Neuronal stem cell (in vitro differentiated cells): ENCODE results near the gene ENOX1.

Experiments
- DNase-seq: peaks from one replicate; pipeline ENCODE4 v3.0.0-alpha.2; 2013; ENCODE audit warnings: low spot score
- H2AFZ ChIP-seq: one replicate; pipeline ENCODE4 v1.6.1; 2013; ENCODE audit warnings: mild to moderate bottlenecking, low read length, inconsistent platforms
- H2AK5ac ChIP-seq: 2 replicates; pipeline ENCODE4 v1.6.1; 2013; ENCODE audit warnings: low read depth, mild to moderate bottlenecking, inconsistent platforms, low read length, moderate library complexity, mixed read lengths
- H2BK120ac ChIP-seq: 2 replicates; pipeline ENCODE4 v1.6.1; 2013; ENCODE audit warnings: low read depth, mild to moderate bottlenecking, inconsistent platforms, low read length, moderate library complexity, mixed read lengths
- H2BK12ac ChIP-seq: one replicate; pipeline ENCODE4 v1.6.1; 2013; ENCODE audit warnings: low read length, inconsistent platforms
- H2BK15ac ChIP-seq: 2 replicates; pipeline ENCODE4 v1.6.1; 2013; ENCODE audit warnings: mild to moderate bottlenecking, low read length, inconsistent platforms, mixed read lengths
- H2BK5ac ChIP-seq: one replicate; pipeline ENCODE4 v1.6.1; 2013; ENCODE audit warnings: inconsistent platforms, mild to moderate bottlenecking, low read length, moderate library complexity
- H3K14ac ChIP-seq: one replicate; pipeline ENCODE4 v1.6.1; 2013; ENCODE audit warnings: low read length, inconsistent platforms
- H3K18ac ChIP-seq: 2 replicates; pipeline ENCODE4 v1.6.1; 2013; ENCODE audit warnings: low read length, inconsistent platforms
- H3K23ac ChIP-seq: 2 replicates; pipeline ENCODE4 v1.6.1; 2013; ENCODE audit warnings: low read depth, mild to moderate bottlenecking, mixed read lengths, low read length, inconsistent platforms; ENCODE audit not compliant: poor library complexity
- H3K27ac ChIP-seq: replicated peaks from 3 replicates; pipeline ENCODE4 v1.5.1; 2013; ENCODE audit warnings: low read length, inconsistent platforms
- H3K27me3 ChIP-seq, 3 experiments: 2 replicates each; pipeline ENCODE4 v1.6.1; 2013; ENCODE audit warnings: low read length in 3 of 3, mild to moderate bottlenecking in 2 of 3, inconsistent platforms in 1 of 3, low read depth in 1 of 3, mixed read lengths in 1 of 3, moderate library complexity in 1 of 3; ENCODE audit not compliant: control insufficient read depth in 3 of 3, insufficient read depth in 3 of 3
- H3K36me3 ChIP-seq, 2 donors: replicated peaks in 1 of 2; 2 replicates each; pipeline ENCODE4 v1.6.1; 2013; ENCODE audit warnings: low read length in 2 of 2; ENCODE audit not compliant: control insufficient read depth in 2 of 2, insufficient read depth in 2 of 2
- H3K4ac ChIP-seq: 2 replicates; pipeline ENCODE4 v1.6.1; 2013; ENCODE audit warnings: inconsistent platforms, mild to moderate bottlenecking, low read length, moderate library complexity
- H3K4me1 ChIP-seq, 2 donors: 1 replicate in 1 of 2; 2 replicates in 1 of 2; pipeline ENCODE4 v1.6.1; 2013; ENCODE audit warnings: low read length in 2 of 2, low read depth in 1 of 2; ENCODE audit not compliant: control insufficient read depth in 2 of 2, insufficient read depth in 1 of 2
- H3K4me2 ChIP-seq: one replicate; pipeline ENCODE4 v1.6.1; 2013; ENCODE audit warnings: mild to moderate bottlenecking, low read length, inconsistent platforms; ENCODE audit not compliant: insufficient read depth, poor library complexity, severe bottlenecking
- H3K4me3 ChIP-seq, 2 donors: 2 replicates each; pipeline ENCODE4 v1.5.1; 2013; ENCODE audit warnings: low read length in 2 of 2, mild to moderate bottlenecking in 2 of 2, inconsistent platforms in 1 of 2, moderate library complexity in 1 of 2
- H3K79me1 ChIP-seq: one replicate; pipeline ENCODE4 v1.6.1; 2013; ENCODE audit warnings: low read depth, mild to moderate bottlenecking, inconsistent platforms, low read length, moderate library complexity
- H3K9ac ChIP-seq: one replicate; pipeline ENCODE4 v1.6.1; 2013; ENCODE audit warnings: mild to moderate bottlenecking, low read depth, low read length, inconsistent platforms; ENCODE audit not compliant: poor library complexity
- H3K9me3 ChIP-seq, 2 donors: replicated peaks in 1 of 2; 2 replicates each; pipeline versions ENCODE3 to v1.6.1; 2013; ENCODE audit warnings: low read length in 2 of 2, mild to moderate bottlenecking in 2 of 2, inconsistent platforms in 1 of 2, low read depth in 1 of 2, mixed read lengths in 1 of 2, moderate library complexity in 1 of 2; ENCODE audit not compliant: control insufficient read depth in 2 of 2, insufficient read depth in 1 of 2
- H4K8ac ChIP-seq: one replicate; pipeline ENCODE4 v1.6.1; 2013; ENCODE audit warnings: low read depth, mild to moderate bottlenecking, inconsistent platforms, low read length, moderate library complexity
- H4K91ac ChIP-seq: one replicate; pipeline ENCODE4 v1.6.1; 2013; ENCODE audit warnings: low read length, low read depth, mild to moderate bottlenecking, inconsistent platforms; ENCODE audit not compliant: poor library complexity
- WGBS, 2 donors: extraction: QIAGEN DNeasy Blood & Tissue Kit; methylation state at CpG; one replicate each; pipeline ENCODE4 v1.1.7; 2013; ENCODE audit warnings: missing lambda C conversion rate in 2 of 2, mixed read lengths in 1 of 2; ENCODE audit not compliant: insufficient read length in 2 of 2, insufficient replicate concordance in 1 of 2; ENCODE audit errors: extremely low coverage in 2 of 2; 5-methylcytosine and 5-hydroxymethylcytosine counted together

The ENOX1 gene

DNA sequence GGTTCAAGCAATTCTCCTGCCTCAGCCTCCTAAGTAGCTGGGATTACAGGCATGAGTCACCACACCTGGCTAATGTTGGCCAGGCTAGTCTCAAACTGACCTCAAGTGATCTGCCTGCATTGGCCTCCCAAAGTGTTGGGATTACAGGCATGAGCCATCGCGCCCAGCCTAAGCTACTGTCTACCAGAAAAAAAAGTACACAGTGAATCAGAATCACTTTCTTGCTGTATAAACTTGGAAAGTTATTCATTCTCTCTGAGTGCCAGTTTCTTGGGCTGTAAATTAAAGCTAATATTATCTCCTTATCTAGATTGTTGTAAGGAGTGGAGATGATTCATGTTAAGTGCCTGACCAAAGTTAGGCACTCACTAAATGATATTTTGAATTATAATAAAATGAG, 242.8 kb downstream of the ENOX1 start:
- no peaks in the 10 kb centered on the region for H3K79me1 ChIP-seq
- H4K8ac ChIP-seq = no peak overlapping the region
- H2AK5ac ChIP-seq = no peak overlapping the region
- H3K9me3 ChIP-seq = no peaks in the 10 kb centered on the region
- H3K18ac ChIP-seq = no peak overlapping the region
- H2AFZ ChIP-seq = no peak overlapping the region
- H2BK120ac ChIP-seq = no peak overlapping the region
- H3K4me1 ChIP-seq = peaks cover 1 to 10% of the 10 kb centered on the region in 2 donors
- H2BK15ac ChIP-seq = no peak overlapping the region
- no peak overlapping the region for H4K91ac ChIP-seq
- H3K4ac ChIP-seq = no peak overlapping the region
- no peak for DNase-seq
- H3K27ac ChIP-seq = no peak overlapping the region
- no peak overlapping the region for H3K4me2 ChIP-seq
- H2BK5ac ChIP-seq = no peak overlapping the region
- no peak overlapping the region for H3K14ac ChIP-seq
- WGBS, 2 donors = no CpG with 5 or more reads among the region's 2 CpGs
- H3K27me3 ChIP-seq = no peaks in the 10 kb centered on the region
- no peak overlapping the region for H2BK12ac ChIP-seq
- H3K36me3 ChIP-seq = no peaks in the 10 kb centered on the region
- no peak overlapping the region for H3K9ac ChIP-seq
- no peak overlapping the region for H3K4me3 ChIP-seq
- H3K23ac ChIP-seq = no peak overlapping the region

DNA sequence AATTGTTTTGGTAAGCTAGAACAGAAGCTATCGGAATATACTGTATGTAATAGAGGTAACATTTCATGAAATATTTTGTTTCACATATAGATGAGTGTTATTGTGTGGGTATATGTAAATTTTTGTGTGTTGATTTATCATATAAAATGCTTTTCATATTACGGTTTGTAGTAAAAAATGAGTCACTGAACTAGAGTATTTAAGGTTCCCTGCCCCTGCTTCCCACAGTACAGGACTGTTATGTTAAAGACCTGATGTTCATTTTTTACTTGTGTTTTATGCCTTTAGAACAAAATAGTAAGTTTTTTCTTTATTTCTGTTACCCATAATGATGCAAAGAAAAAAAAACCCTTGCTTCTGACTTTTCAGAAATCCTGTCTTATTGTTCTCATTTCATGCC, 243.4 kb downstream of the ENOX1 start:
- Histone ChIP-seq H3K14ac (no peak overlapping the region), H3K18ac (no peak overlapping the region), H3K27ac (no peak overlapping the region), H2BK12ac (no peak overlapping the region), H3K4me2 (no peak overlapping the region), H2AK5ac (no peak overlapping the region), H4K91ac (no peak overlapping the region), H3K4ac (no peak overlapping the region), H3K4me1 (peaks cover 1 to 10% of the 10 kb centered on the region in 2 donors), H2AFZ (no peak overlapping the region), H3K36me3 (no peaks in the 10 kb centered on the region), H2BK120ac (no peak overlapping the region), H3K27me3 (no peaks in the 10 kb centered on the region), H3K4me3 (no peak overlapping the region), H2BK15ac (no peak overlapping the region), H3K79me1 (no peaks in the 10 kb centered on the region), H3K23ac (no peak overlapping the region), H3K9me3 (peaks cover 2 to 3% of the 10 kb centered on the region in 2 donors), H4K8ac (no peak overlapping the region), H3K9ac (no peak overlapping the region), H2BK5ac (no peak overlapping the region)
- DNase-seq = no peak
- WGBS, 2 donors = 100% methylated on average over 1 of the region's 2 CpGs; no CpG with 5 or more reads in 1 of the 2 donors

DNA sequence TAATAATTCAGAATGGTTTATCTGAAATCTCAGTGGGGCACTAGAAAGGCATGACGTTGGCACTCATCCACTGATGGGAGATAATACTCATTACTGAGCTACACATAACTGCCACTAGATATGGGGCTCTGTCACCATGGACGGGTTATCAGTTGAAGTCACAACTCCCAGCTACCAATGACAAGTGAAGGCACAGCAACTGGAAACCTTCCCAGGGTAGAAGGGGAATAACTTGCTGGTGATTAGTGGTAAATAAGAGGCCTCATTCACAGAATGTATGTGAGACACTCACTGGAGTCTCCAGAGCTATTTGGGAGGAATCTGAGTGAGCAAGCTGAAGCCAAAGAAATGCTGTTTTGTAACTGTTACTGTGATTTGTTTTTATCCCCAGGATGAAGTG, 249.6 kb downstream of the ENOX1 start:
- no peak overlapping the region for H3K23ac ChIP-seq
- H4K91ac ChIP-seq = no peak overlapping the region
- no peak overlapping the region for H2BK5ac ChIP-seq
- H2BK120ac ChIP-seq = no peak overlapping the region
- no peak overlapping the region for H3K4me2 ChIP-seq
- no peak overlapping the region for H3K4ac ChIP-seq
- H3K27ac ChIP-seq = no peak overlapping the region
- no peaks in the 10 kb centered on the region for H3K79me1 ChIP-seq
- no peak overlapping the region for H2AFZ ChIP-seq
- H3K14ac ChIP-seq = no peak overlapping the region
- peaks cover 2 to 3% of the 10 kb centered on the region in 2 donors for H3K9me3 ChIP-seq
- DNase-seq = no peak
- H2BK15ac ChIP-seq = no peak overlapping the region
- H4K8ac ChIP-seq = no peak overlapping the region
- no peak overlapping the region for H3K4me3 ChIP-seq
- no peaks in the 10 kb centered on the region for H3K4me1 ChIP-seq
- no peak overlapping the region for H2BK12ac ChIP-seq
- no peak overlapping the region for H2AK5ac ChIP-seq
- no peak overlapping the region for H3K9ac ChIP-seq
- no peaks in the 10 kb centered on the region for H3K36me3 ChIP-seq
- no peak overlapping the region for H3K18ac ChIP-seq
- no peaks in the 10 kb centered on the region for H3K27me3 ChIP-seq
- WGBS, 2 donors = no CpG with 5 or more reads among the region's 2 CpGs

DNA sequence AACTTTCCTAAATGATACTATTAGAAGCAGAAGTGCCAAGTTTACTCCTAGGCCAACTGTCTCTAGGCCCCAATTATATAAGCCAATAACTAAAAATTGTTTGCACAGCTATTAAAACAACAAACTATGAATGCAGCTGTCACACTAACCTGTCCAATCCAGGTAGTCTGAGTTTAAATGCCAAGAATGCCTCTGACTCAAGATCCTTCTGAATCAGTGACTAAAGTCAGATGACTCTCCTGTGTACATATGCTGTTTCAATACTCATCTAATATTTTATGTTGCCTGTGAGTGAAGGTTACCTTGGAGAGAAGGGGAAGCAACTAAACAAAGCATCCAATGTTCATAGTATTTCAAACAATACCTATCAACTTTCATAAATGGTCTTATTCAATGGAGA, 257.0 kb downstream of the ENOX1 start:
- Histone ChIP-seq H2BK12ac (no peak overlapping the region), H3K4ac (no peak overlapping the region), H4K91ac (no peak overlapping the region), H2BK5ac (no peak overlapping the region), H2AFZ (no peak overlapping the region), H3K4me3 (no peak overlapping the region), H3K79me1 (no peaks in the 10 kb centered on the region), H3K14ac (no peak overlapping the region), H3K4me2 (no peak overlapping the region), H2AK5ac (no peak overlapping the region), H3K18ac (no peak overlapping the region), H3K23ac (no peak overlapping the region), H2BK120ac (no peak overlapping the region), H4K8ac (no peak overlapping the region), H3K27ac (no peak overlapping the region), H3K9ac (no peak overlapping the region), H2BK15ac (no peak overlapping the region), H3K36me3 (no peaks in the 10 kb centered on the region), H3K9me3 (no peaks in the 10 kb centered on the region), H3K27me3 (no peaks in the 10 kb centered on the region), H3K4me1 (no peaks in the 10 kb centered on the region)
- DNase-seq = no peak
